GM19324 (cell line): ENCODE data around the gene CCT5.
A peak's percentile ranks its signal among the peaks of the same experiment; 100 is the strongest.
"Not testable (repeated sequence)": the region's sequence is repeated elsewhere in the genome, so short reads cannot be mapped to it uniquely, and the experiment has no call there.

Experiments used
- ATAC-seq: cut with Tn5 transposase; IDR thresholded peaks from one replicate; pipeline ENCODE4 v1.9.1; 2021; ENCODE audit warnings: mild to moderate bottlenecking, moderate library complexity; ENCODE audit not compliant: unreplicated experiment, low FRiP score

CCT5 gene

DNA sequence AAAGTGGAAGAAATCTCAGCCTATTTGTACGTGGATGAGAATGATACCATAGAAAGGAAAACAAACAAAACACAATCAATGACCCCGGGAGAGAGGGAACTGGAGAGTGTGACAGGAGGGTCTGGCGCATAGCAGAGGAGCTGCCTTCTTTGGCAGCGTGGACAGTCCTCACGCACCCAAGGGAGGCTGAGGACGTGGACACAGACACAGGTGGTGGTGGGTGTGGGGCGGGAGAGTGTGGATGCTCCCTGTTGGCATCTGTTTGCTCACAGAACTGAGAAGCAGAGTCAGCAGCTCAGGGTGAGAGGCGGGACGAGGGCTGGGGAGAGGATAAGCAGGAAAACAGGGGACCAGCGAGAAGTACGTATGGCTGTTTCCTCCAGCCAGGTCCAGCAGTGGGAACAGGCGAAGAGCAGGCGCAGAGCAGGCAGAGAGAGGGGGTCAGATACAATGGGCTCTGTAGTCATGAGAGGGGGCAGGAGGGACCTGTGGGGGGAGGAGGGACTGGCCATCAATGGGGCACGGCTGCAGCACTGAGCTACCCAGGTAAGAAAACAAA, 47.6 kb downstream of the CCT5 start:
- no peak for ATAC-seq

DNA sequence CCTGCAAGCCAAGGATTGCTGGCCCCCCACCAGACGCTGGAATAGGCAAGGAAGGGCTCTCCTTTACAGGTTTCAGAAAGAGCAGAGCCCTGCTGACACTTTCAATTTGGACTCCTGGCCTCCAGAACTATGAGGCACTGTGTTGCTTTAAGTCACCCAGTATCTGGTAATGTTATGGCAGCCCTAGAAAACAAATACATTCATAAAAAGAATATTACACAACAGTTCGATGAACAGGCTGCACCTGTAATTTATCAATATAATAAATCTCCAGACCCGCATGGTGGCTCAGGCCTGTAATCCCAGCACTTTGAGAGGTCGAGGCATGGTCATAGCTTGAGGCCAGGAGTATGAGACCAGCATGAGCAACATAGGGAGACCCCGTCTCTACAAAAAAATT, 50.2 kb downstream of the CCT5 start:
- ATAC-seq = no peak

DNA sequence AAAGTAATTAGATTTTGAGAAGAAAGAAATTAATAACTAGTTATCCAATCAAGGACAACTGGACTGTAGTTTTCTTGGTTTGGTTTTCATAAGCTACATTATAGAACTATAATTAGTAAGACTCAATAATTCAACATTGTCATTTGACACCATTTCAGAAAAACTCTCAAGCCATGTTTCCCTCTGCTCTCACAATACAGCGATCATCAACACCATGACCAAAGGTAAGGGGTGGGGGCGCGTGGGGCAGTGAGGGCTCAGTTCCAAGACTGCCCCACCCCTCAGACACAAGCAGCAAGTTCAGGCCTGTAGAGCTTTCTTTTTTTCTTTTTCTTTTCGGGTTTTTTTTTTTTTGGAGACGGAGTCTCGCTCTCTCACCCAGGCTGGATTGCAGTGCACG, 51.2 kb downstream of the CCT5 start:
- no peak for ATAC-seq

DNA sequence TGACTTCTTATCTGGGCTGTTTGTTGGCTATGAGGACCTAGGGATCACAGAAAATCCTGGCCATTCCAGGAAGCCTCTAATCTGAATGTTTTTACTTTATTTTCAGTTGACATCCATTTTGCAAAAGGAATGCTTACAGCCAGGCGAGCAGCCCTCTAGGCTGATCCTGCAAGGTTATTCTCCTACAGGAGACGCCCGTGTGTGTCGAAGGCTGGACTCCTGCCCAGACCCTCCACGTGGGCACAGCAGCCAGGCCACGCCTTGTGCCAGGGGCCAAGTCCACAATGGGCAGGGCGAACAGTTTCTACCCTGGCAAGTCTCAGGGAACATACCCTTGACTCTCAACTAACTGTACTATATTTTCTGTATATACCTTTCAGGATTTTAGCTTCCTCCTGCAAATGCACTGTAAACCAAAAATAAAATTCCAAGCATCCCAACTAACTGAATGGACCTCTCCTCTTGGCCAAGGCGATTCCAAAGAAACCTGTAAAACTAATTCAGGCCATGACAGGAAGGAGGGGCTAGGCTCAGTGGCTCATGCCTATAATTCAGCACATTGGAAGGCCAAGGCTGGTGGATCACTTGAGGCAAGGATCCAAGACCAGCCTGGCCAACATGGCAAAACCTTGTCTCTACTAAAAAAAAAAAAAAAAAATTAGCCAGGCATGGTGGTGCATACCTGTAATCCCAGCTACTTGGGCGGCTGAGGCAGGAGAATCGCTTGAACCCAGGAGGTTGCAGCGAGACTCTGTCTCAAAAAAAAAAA, 51.9 kb downstream of the CCT5 start:
- no peak for ATAC-seq

DNA sequence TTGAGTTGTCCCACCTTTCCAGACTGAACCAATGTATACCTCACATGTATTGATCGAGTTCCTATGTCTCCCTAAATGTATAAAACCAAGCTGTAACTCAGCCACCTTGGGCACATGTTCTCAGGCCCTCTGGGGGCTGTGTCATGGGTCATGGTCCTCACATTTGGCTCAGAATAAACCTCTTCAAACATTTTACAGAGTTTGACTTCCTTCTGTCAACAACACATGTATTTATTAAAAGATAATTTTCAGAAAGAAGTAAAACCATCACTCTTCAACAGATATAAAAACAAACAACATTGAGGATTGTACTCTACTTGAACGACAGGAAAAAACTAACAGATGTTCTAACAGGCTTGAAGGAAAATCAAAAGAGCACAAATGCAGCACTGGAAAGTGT, 53.1 kb downstream of the CCT5 start:
- no peak for ATAC-seq

DNA sequence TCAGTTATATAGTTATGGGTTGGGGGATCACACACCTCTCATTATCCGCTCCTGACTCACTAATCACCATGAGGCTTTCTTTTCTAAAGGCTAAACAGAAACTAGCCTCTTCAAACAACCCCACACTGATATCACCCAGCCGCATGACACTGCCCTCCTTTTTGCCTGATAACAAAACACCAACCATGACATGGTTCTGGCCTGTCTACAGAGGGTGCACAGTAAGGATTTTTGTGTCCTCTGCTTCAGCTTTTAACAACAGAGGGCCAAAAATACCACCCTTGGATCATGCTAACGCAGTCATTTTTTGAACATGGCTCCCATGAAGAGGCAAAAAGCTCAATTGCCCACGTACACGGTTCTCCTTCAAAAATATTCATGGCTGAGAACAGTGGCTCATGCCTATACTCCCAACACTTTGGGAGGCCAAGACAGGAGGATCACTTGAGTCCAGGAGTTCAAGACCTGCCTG, 53.7 kb downstream of the CCT5 start:
- no peak for ATAC-seq

DNA sequence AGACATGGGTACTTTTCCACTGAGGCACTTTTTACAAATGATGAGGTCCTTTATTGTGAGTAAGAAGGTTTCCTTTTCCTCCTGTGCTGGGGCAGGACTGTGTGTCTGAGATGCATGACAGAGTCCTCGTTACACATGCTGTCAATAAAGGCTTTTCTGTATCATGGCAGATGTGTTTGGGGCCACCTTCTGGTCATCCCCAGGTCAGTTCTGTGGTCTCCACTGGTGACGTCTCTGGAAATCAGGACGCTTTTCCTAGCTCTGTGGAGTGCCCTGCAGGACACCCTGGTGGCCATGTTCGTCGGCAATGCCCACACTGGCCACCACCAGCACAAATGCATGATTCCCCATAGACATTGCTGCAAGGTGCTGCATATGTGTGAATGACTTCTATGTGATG, 54.9 kb downstream of the CCT5 start:
- no peak for ATAC-seq

DNA sequence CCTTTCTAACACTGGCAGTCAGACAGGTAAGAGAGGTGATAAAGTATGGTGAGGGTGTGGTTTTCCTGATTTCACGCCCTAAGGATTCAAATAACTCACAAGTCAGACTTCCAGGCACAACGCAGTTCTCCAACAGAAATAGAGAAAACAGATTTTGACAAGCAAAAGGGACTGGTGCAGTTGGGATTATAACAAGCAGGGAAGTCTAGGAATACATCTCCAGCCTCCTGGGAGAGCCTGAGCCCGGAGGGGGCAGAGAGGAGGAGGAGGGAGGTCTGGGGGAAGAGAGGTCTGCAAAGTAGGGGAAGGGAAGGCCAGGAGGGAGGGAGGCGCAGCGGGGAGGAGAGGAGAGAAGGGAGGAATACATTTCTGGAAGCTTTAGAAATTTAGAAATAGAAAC, 56.0 kb downstream of the CCT5 start:
- ATAC-seq = no peak

DNA sequence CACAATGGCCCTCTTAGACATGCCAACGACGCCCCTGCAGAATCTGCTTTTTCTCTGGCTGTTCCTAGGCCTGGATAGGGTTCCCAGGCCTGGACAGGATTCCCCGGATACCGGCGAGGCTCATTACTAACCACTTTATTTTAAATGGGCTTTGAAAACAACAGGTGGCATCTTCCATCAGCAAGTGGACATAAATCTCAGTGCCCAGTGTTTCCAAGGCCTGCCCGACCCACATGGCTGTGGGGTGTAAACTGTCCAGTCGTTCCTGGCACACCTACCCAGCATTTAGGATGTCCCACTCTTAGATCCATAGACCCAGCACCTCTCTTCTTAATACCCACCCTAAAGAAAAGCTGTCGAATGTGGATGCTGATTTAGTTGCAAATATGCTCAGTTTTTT, 56.7 kb downstream of the CCT5 start:
- ATAC-seq = no peak

DNA sequence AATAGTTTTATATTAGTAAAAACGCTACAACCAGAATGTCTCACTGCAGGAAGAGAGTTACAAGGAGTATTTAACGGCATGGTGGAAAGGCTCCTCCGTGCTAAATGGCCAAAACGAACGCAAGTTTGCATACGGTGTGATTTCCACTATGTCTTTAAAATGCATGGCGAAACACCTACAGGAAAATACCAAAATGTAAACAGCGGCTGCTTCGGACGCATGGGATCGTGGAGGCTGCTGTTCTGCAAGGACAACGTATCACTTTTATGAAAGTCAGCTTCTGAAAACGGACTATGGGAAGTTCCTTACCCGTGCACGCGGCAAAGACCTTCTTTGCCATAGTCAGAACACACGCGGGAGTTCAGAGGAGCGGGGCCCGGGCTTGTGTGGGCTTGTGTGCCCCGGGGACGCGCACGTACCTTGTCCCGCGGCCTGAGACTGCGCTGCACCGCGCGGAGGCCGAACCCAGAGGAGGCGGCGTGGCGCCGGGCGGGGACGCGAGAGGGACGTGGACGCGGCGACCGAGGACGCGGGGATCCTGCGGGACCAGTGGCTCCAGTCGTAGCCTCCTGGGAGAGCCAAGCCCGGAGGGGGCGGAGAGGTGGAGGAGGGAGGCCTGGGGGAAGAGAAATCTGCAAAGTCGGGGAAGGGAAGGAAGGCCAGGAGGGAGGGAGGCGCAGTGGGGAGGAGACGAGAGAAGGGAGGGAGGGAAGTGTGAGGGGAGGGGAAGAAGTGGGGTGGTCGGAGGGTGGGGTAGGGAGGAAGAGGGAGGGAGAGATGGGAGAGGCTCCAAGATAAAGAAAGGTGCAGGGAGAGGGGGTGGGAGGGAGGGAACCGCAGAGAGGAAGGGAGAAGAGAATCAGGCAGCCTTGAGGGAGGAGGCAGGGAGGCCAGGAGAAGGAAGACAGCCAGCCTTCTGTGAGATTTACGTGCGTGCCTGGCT, 57.4 kb downstream of the CCT5 start, which contains the start of gene CMBL:
Gene CMBL, minus strand, starts transcription at position 697 of the 943 bp plus-strand sequence. CDS start 17,140 bp downstream, outside the sequence.
- peak; percentile 90 for ATAC-seq

DNA sequence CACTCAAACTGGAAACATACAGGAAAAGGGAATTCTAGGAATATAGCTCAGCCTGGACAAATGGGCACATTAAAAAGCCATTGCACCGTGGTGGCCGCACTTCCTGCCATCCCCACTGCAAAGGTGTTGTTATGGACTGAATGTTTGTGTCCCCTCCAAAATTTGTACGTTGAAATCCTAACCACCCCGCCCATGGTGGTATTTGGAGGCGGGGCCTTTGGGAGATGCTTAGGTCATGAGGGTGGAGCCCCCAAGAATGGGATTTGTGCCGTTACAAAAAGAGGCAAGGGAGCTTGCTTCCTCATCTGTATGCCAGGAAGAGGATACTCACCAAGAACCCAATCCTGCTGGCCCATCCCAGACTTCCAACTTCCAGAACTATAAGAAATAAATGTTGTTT, 58.8 kb downstream of the CCT5 start:
- ATAC-seq = no peak

DNA sequence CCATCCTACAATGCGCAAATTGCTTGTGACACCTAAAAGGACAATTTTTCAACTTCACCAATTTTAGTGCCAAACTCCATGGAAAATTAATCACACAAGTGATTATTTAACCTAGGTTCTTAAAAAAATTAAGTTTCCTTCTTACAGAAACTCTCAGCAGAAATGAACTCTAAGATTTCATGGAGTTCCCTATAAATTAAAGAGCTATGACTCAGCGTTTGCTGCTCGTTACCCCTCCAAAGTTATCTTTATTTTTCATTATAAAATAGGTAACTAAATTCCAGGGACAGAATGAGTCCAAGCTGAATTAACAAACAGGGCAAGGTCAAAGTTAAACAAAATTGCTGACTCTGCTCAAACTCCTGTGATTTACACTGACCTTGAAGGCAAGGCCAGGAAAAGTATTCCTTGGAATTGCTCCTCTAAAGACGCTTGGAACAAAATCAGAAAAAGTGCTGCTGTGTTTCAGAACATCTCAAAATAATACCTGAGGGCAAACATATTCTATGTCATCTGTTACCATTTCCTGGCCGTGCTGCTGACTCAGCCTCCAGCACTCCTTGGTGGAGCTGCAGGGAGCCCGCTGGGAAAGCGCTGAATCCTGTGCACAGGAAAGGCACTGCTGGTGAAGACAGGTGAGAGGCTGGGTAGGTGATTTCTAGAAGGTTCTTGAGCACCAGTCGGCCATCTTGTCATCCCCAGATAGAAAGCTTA, 60.1 kb downstream of the CCT5 start:
- ATAC-seq = no peak

DNA sequence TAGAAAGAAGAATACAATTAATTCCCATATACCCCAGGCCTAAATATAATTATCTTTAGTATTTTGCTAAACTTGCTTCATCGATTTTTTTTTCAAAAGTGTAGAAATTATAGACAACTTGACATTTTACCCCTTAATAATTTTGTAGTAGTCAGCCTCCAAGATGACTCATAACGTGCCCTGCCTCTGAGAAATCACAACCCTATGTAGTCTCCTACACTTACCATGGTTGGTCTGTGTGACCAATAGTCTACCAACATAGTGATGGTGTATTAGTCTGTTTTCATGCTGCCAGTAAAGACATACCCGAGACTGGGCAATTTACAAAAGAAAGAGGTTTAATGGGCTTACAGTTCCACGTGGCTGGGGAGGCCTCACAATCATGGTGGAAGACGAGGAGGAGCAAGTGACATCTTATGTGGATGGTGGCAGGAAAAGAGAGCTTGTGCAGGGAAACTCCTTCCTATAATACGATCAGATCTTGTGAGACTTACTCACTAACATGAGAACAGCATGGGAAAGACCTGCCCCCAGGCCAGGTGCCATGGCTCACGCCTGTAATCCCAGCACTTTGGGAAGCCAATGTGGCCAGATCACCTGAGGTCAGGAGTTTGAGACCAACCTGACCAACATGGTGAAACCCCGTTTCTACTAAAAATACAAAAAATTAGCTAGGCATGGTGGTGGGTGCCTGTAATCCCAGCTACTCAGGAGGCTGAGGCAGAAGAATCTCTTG, 60.9 kb downstream of the CCT5 start:
- not testable (repeated sequence) for ATAC-seq

DNA sequence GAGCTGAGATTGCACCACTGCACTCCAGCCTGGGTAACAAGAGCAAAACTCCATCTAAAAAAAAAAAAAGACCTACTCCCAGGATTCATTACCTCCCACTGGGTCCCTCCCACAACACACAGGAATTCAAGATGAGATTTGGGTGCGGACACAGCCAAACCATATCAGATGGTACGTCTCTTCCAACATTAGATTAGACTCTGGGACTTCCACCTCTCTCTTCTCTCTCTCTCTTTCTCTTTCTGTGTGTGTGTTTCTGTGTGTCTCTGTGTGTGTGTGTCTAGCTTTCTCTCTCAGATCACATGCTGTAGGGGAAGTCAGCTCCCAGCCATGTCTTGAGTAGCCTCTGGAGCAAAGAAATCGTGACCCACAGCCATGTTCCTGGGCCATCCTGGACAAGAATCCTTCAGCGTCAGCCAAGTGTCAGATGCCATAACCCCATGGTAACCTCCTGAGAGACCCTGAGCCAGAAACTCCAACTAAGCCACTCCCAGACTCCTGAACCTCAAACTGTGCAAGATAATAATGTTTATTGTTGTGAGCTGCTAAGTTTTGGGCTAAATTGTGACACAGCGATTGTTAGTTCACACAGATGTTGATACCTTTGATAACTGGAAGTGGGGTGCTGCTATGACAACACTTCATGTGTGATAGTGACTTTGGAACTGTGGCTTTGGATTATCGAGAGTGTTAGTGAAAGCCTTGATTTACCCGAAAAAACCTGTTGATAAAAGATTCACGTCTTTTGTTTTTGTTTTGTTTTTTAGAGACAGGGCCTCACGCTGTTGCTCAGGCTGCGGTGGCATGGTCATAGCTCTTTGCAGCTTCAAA, 61.7 kb downstream of the CCT5 start:
- no peak for ATAC-seq

DNA sequence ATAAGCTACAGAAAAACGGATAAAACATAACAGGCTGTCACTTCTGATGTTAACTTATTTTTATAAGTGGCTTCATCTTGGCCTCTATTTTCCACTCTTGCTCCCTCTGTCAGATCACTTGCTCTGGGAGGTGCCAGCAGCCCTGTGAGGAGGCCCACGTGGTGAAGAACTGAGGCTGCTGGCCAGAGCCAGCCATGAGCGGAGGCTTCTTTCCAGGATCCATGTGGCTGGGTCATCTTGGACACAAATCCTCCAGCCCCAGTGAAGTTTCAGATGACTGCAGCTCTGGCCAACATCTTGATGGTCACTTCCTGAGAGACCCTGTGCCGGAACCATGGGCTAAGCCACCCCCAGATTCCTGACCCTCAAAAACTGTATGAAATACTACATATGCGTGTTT, 65.1 kb downstream of the CCT5 start:
- ATAC-seq = no peak
